Mononuclear cell (primary cell): ENCODE measurements around the gene TEX14. TPM values are rescaled to one million over a fixed set of nuclear protein-coding genes. Genes with fewer than 3 reads are reported as not detected.

ENCODE experiments used
- H3K27me3 ChIP-seq: 2 replicates; pipeline ENCODE4 v1.6.0; 2011; ENCODE audit warnings: low read length, control low read depth; ENCODE audit not compliant: insufficient read depth
- H3K4me1 ChIP-seq: 2 replicates; pipeline ENCODE4 v1.5.1; 2011; ENCODE audit warnings: mild to moderate bottlenecking, low read length, control low read depth; ENCODE audit not compliant: insufficient read depth
- H3K4me3 ChIP-seq: 2 replicates; pipeline ENCODE4 v1.5.1; 2011; ENCODE audit warnings: mild to moderate bottlenecking, low read length, moderate library complexity
- H3K9me3 ChIP-seq: 2 replicates; pipeline ENCODE4 v1.5.1; 2011; ENCODE audit warnings: low read depth, mild to moderate bottlenecking, control low read depth, low read length
- total RNA-seq: library from RNA; depleted of rRNA; stranded (reverse); fragments of >200 nt; gene quantifications from one replicate; pipeline ENCODE4 v1.2.3, GENCODE V29; 2012

TEX14 gene
- total RNA-seq, 1 donor, result 0.31 TPM

DNA sequence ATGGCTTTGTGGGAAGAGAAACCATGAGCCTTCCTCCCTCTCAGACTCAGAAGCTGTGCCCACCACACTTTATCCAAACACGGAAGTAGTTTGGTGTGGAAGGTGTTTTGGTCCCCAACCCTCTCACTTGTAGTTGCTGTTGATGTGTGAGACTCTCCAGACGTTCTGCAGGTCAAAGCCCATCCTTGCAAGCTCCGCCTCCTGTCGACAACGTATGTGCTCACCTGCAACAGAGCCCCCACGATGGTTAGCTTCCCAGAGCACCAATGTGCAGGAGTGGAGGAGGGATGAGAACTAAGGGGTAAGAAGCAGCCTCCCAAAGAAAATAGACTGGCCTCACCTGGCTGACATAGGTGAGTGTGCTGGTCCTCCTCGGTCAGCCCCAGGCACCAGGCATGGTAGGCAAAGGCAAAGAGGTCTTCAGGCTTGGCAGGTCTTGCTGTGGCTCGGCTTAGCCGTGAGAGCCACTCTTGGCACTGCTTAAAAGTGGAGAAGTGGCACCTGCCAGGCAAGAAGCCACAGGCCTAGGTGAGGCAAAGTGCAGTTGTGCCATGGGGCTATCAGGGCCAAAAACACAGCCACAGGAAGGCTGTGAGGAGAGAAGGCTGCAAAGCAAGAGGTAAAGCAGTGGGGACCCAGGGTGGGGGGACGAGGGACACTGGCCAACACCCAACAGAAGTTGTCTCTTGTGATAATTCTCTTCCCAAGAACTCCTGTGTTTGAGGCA lies 183.3 kb downstream of the TEX14 start:
- Histone ChIP-seq H3K4me1 (peaks cover 44% of the 10 kb centered on the region), H3K9me3 (no peaks in the 10 kb centered on the region), H3K27me3 (no peaks in the 10 kb centered on the region), H3K4me3 (no peak overlapping the region)

GRCh38 chr17:58507123-58507634 lies 184.7 kb downstream of the TEX14 start:
- Histone ChIP-seq H3K4me3 (no peak overlapping the region), H3K4me1 (peaks cover 43% of the 10 kb centered on the region), H3K27me3 (no peaks in the 10 kb centered on the region), H3K9me3 (no peaks in the 10 kb centered on the region)

Other genes with a start within 250 kb of the TEX14 start
- 1.7 TPM for gene HSF5, start 203.6 kb downstream of the TEX14 start, total RNA-seq
- gene MTMR4, start 177.4 kb downstream of the TEX14 start, total RNA-seq, result 18.2 TPM
- gene RAD51C, start 557 bp upstream of the TEX14 start, total RNA-seq, result 9.1 TPM
- not detected for gene PPM1E, start 63.8 kb upstream of the TEX14 start, total RNA-seq